ENCODE data around the gene IKBKG.

IKBKG gene

GRCh38 chrX:154517101-154517781 lies 30.2 kb upstream of the IKBKG start:
- TF ChIP-seq POLR2A (IDR thresholded peaks at IDR 0.05; ENCODE audit: extremely low read depth, insufficient read length): no peak

GRCh38 chrX:154519389-154519788 lies 28.0 kb upstream of the IKBKG start:
- no peak for DNase-seq (ENCODE audit: low read depth)
- no peak for TF ChIP-seq MAX (IDR thresholded peaks at IDR 0.05; ENCODE audit: low read depth, low read length)
- TF ChIP-seq POLR2A (IDR thresholded peaks at IDR 0.05; ENCODE audit: extremely low read depth, insufficient read length): no peak
- TF ChIP-seq CTCF (IDR thresholded peaks at IDR 0.05; ENCODE audit: low read depth, low read length): no peak
- TF ChIP-seq MYC (IDR thresholded peaks at IDR 0.05; ENCODE audit: low read depth, low read length): no peak
- no peak overlapping the region for H3K4me3 ChIP-seq (ENCODE audit: low read depth, low read length)

More at GRCh38 chrX:154517101-154517781, 30.2 kb upstream of the IKBKG start:
- H3K4me3 ChIP-seq (ENCODE audit: low read depth, low read length): peak overlapping the region; percentile 71
- DNase-seq (ENCODE audit: low read depth): no peak

- TF ChIP-seq CTCF (IDR thresholded peaks at IDR 0.05; ENCODE audit: low read depth, low read length): no peak
- TF ChIP-seq MYC (IDR thresholded peaks at IDR 0.05; ENCODE audit: low read depth, low read length): no peak
- no peak for TF ChIP-seq POLR2A (IDR thresholded peaks at IDR 0.05; ENCODE audit: extremely low read depth, insufficient read length)
- H3K4me3 ChIP-seq (ENCODE audit: low read depth, low read length): no peak overlapping the region
- DNase-seq (ENCODE audit: low read depth): no peak
Measured at GRCh38 chrX:154525606-154526490, 21.6 kb upstream of the IKBKG start.

- TF ChIP-seq POLR2A (IDR thresholded peaks at IDR 0.05; ENCODE audit: extremely low read depth, insufficient read length) (peak; percentile 16), MAX (IDR thresholded peaks at IDR 0.05; ENCODE audit: low read depth, low read length) (no peak), CTCF (IDR thresholded peaks at IDR 0.05; ENCODE audit: low read depth, low read length) (peak; percentile 53)
- DNase-seq (ENCODE audit: low read depth): peak; percentile 77
- no peak overlapping the region for H3K4me3 ChIP-seq (ENCODE audit: low read depth, low read length)
Measured at GRCh38 chrX:154526901-154527675, 20.3 kb upstream of the IKBKG start.

GRCh38 chrX:154529206-154529612 lies 18.2 kb upstream of the IKBKG start:
- no peak overlapping the region for H3K4me3 ChIP-seq (ENCODE audit: low read depth, low read length)
- TF ChIP-seq CTCF (IDR thresholded peaks at IDR 0.05; ENCODE audit: low read depth, low read length): no peak
- TF ChIP-seq POLR2A (IDR thresholded peaks at IDR 0.05; ENCODE audit: extremely low read depth, insufficient read length): no peak
- no peak for TF ChIP-seq MYC (IDR thresholded peaks at IDR 0.05; ENCODE audit: low read depth, low read length)
- TF ChIP-seq MAX (IDR thresholded peaks at IDR 0.05; ENCODE audit: low read depth, low read length): no peak
- DNase-seq (ENCODE audit: low read depth): no peak

- H3K4me3 ChIP-seq (ENCODE audit: low read depth, low read length): no peak overlapping the region
- DNase-seq (ENCODE audit: low read depth): no peak
- TF ChIP-seq MAX (IDR thresholded peaks at IDR 0.05; ENCODE audit: low read depth, low read length) (no peak), POLR2A (IDR thresholded peaks at IDR 0.05; ENCODE audit: extremely low read depth, insufficient read length) (no peak), CTCF (IDR thresholded peaks at IDR 0.05; ENCODE audit: low read depth, low read length) (no peak), MYC (IDR thresholded peaks at IDR 0.05; ENCODE audit: low read depth, low read length) (no peak)
Measured at GRCh38 chrX:154530286-154530685, 17.1 kb upstream of the IKBKG start.
